NCI-H526 treated with DMSO at 0.1 percent for 48 hours (cell line): Measurements from ENCODE around the gene TMEM200C.
"Not testable (repeated sequence)": the region's sequence is repeated elsewhere in the genome, so short reads cannot be mapped to it uniquely, and the experiment has no call there.

Source experiments
- DNase-seq: peaks from one replicate; lab custom pipeline; 2025; lab: John Stamatoyannopoulos, UW

Gene TMEM200C

GRCh38 chr18:5891854-5892215, 3.5 kb downstream of the TMEM200C start:
- no peak for DNase-seq

- no peak for DNase-seq
Measured at GRCh38 chr18:5891184-5891853, 4.0 kb downstream of the TMEM200C start.

DNA sequence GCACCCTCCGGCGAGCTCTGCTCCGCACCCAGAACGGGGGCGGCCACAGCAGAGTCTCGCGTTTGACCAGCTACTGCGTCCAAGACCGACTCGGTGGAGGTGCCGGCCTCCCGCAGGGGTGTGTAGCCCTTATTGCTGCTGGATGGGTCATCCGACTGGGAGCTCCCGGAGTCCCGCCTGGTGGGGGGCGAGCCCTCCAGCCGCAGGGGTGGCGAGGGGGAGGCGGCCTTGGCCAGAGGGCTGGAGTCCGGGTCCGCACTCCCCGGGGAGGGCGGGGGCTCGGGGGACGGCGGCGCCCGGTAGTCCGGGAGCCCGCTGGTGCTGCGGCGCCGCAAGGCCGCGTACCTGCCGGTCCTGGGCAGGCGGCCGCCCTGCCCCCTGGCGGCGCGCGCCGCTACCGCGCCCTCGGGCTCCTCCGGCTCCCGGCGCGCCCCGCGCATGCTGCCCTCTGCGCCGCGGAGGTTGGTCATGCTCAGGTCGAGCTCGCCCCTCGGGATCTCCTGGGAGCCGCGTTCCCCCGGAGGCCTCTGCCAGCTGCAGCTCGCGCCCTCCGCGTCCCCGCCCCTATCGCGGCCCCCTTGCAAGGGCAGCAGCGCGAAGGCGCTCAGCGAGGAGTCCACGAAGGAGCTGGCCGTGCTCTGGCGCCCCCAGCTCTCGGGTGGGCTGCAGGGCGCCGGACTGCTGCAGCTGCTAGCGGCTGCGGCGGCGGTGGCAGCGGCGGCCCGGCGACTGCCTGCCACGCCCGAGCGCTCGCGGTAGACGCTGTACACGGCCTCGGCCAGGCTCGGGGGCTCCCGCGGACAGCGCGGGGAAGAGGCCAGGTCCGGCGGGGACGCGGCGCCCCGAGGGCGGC, 4.8 kb downstream of the TMEM200C start:
- DNase-seq, result peak; percentile 7

DNA sequence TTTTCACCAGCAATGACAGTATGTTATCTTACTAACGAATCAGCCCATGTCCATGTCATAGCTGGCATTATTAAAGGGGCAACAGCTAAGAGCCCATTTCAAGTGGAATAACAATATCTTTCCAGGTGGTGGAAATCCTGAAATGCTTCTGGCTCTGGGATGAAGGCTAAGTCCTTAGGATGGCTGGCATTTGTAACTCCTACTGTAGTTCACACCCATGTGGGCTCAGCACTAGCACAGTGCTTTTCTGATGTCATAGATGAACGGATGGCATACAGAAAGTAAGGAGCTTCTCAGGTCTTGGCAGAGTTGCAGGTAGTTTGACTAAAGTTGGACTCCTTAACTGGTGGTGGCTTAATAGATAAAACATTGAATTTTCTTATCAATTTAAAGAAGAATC, 10.0 kb downstream of the TMEM200C start:
- DNase-seq, result no peak

DNA sequence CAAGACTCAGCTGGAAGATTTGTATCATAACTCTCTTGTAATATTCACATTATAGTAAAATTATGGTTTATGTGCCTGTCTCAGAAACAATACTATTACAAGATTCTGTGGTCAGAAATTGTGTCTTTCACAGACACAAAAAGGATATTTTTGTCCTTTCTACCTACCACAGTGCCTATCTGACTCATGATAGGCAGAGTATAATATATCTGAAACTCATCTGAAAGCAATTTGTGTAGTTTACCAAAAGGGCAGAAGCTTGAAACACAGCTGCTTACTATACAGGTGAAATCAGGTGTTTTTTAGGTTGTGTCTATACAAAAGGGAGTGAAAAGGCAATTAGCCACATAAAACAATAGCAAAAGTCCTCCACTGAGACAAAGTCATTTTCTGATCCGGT, 10.9 kb downstream of the TMEM200C start:
- no peak for DNase-seq

DNA sequence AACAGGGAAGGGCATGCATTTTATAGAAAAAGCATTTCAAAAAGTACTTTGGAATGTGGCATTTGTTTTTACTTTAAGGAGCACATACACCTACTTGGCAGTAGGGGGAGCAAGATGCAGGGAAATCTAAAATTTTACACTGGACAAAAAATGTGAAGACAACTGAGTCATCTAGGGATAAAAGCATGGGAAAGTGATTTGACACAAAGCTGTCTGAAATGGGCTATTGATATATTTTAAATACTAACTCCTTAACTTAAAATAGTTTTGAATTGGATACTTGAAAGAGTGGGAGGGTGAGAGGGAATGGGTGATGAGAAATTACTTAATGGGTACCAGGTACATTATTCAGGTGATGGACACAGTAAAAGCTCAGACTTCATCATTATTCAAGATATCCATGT, 15.8 kb downstream of the TMEM200C start:
- peak; percentile 4 for DNase-seq

- DNase-seq, result no peak
Measured at GRCh38 chr18:5876891-5877290, 18.4 kb downstream of the TMEM200C start.

DNA sequence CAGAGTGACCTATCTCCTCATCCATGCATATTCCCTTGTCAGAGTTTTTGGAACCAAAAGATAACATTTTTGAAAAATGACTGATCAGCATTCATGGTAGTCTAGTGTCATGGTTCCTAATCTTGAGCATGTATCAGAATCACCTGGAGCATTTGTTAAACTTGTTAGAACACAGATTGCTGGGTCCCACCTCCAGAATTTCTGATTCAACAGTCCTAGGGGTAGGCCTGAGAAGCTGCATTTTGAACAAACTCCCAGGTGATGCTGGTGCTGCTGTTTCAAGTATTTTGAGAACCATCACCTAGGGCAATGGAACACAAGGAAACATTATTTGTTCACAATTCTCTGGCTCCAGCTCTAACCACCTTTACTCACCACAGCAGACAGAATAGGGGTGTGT, 21.0 kb downstream of the TMEM200C start:
- DNase-seq, result no peak

DNA sequence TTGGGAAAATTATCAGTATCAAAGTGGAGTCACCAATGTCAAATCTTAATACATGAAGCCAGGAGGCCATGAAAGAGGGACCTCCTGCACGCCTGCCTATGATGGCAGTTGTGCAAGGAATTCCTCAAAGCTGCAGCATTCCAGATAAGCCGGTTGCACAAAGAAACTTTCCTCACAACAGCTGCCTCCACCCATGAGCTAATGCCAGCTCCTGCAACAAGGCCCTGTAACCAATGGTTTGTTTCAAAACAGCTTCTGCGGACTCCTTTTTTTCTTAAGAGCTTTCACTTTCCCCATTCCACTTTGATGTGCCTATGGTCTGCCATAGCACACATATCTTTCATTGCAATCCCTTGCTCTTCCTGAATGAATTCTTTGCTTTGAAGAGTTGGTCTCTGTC, 22.4 kb downstream of the TMEM200C start:
- DNase-seq, result no peak

GRCh38 chr18:5871426-5871825, 23.9 kb downstream of the TMEM200C start:
- DNase-seq, result no peak

DNA sequence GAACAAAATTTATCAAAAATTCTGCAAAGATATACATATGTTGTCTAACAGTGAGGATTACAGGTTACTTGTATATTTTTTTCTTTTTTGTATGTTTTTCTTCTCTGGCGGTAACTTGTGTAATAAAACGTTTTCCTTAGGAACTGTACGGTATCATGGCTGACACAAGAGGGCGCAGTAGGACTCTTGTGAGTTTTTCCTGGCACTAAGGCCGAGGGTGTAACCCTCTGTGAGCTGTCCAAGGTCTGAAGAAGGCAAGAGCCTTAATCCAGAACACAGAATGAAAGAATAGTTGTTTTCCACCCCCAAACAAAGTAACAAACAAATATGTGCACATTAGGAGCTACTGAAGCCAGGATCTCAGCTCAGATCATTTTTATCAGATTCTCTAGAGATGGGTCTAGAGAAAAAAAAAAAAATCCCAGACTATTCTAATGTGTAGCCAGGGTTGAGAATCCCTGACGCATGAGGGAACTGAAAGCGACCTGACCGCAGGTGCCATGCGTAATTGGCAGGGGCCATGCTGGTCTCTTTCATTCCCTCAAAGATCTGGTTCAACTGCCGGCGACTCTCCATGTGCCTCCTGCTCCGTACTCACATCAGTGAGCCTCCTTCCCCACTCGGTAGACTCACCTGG, 27.0 kb downstream of the TMEM200C start:
- peak; percentile 51 for DNase-seq

DNA sequence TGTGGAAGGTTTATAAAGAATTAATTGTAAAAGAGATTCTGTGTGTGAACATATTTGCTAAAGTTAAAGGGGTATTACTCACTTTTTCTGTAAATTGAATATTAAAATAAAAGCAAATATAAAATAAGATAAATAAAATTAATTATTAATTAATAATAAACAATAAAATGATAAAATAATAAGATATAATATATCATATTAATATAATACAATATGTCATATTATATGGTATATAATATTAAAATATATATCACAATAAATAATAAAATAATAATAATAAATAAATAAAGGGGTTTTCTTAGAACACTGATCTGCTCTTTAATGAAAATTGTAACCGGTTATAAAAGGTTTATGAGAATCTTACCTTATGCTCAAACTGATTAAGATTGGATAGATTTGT, 29.8 kb downstream of the TMEM200C start:
- no peak for DNase-seq

DNA sequence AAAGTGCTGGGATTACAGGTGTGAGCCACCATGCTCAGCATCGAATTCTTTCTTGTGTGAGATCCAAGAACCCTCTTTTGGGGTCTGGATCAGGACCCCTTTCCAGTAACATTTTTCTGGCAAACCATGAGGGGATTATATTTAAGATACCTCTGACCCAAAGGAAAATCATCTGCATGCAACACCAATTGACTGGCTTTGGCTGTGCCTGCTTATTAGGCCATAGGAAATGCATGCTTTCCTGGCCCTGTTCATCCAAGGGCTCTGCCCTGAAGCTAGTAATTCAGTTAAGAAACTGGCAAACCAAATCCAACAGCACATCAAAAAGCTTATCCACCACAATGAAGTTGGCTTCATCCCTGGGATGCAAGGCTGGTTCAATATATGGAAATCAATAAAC, 33.2 kb downstream of the TMEM200C start:
- DNase-seq, result not testable (repeated sequence)

GRCh38 chr18:5857180-5857579, 38.1 kb downstream of the TMEM200C start:
- no peak for DNase-seq

DNA sequence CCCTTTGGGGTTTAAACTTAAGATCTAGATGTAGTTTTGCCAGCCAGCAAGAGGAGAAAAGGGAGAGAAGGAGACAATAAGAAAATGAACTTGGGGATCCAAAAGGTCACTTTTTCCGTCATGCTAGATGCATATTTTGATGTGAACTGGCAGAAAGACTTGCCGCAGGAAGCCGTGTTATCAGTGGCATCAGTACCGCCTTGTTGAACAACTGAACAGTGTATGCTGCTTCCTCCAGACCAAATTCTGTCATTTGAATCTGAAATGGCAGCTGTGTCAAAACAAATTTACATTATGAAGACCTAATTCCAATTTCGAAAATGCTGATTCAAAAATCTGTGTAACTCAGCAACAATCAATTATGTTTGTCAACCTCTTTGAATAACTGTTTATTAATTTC, 42.1 kb downstream of the TMEM200C start:
- no peak for DNase-seq

DNA sequence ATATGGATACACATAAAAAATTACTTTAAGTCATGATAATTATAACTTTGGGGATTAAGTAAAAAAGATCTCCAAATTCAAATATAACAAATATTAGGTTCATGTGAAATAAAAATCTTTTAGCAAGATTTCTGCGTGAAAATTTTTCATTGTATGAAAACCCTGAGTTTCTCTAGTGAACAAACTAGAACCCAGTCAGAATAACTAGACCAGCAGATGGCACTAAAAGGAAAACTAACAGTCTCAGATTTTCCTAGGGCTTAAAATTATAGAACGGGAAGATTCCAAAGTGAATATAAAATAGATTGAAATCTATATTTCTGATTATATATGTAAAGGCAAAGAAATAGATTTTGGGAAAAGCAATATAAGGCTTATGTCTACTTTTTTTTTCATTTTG, 43.3 kb downstream of the TMEM200C start:
- no peak for DNase-seq

GRCh38 chr18:5842653-5843052, 52.7 kb downstream of the TMEM200C start:
- DNase-seq, result no peak

DNA sequence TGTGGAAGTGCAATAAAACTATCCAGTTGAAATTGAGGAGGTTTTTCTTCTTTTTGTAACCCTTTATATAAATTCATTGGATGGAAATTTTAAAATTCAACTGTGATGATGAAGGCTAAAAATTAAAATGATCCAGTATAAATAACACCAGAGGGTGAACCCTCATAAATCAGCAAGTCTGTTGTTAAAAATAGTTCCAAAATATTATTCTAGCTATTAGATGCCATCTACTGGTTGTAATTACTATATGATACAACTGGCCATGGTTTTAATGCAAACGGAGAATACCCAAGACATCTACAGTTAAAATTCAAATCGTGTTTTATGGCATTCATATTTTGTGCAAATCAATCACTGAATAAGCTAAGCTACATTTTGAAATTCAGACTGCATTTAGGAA, 53.8 kb downstream of the TMEM200C start:
- peak; percentile 83 for DNase-seq

- no peak for DNase-seq
Measured at GRCh38 chr18:5840547-5840946, 54.8 kb downstream of the TMEM200C start.

- no peak for DNase-seq
Measured at GRCh38 chr18:5840025-5840424, 55.3 kb downstream of the TMEM200C start.

GRCh38 chr18:5839102-5839501, 56.2 kb downstream of the TMEM200C start:
- no peak for DNase-seq
